Colonic mucosa (tissue), 4 donors: ENCODE data around the gene FYB1. TPM values are rescaled to one million over a fixed set of nuclear protein-coding genes. Genes with fewer than 3 reads are reported as not detected.
A peak's percentile ranks its signal among the peaks of the same experiment; 100 is the strongest.

ENCODE experiments used
- DNase-seq: peaks from one replicate; pipeline ENCODE4 v3.0.0-alpha.2; 2020
- H3K27ac ChIP-seq: fragments of 200-600 bp; one replicate; pipeline ENCODE4 v1.8.0; 2021
- H3K27me3 ChIP-seq: fragments of 200-600 bp; one replicate; pipeline ENCODE4 v1.8.0; 2021
- H3K36me3 ChIP-seq: fragments of 200-600 bp; one replicate; pipeline ENCODE4 v1.8.0; 2021
- H3K4me1 ChIP-seq: fragments of 200-600 bp; one replicate; pipeline ENCODE4 v1.8.0; 2021; ENCODE audit warnings: mild to moderate bottlenecking
- H3K4me3 ChIP-seq: fragments of 200-600 bp; one replicate; pipeline ENCODE4 v1.8.0; 2021
- H3K9ac ChIP-seq, 2 donors: one replicate each; pipeline ENCODE4 v1.7.0; 2013; ENCODE audit warnings: control low read depth in 2 of 2, low read depth in 2 of 2, low read length in 2 of 2
- H3K9me3 ChIP-seq: fragments of 200-600 bp; one replicate; pipeline ENCODE4 v1.8.0; 2021
- intact Hi-C: fragments of 100-400 bp; cut with DNase I; formaldehyde crosslinking; loops from one replicate; pipeline ENCODE4 v1.14.1; 2022
- total RNA-seq, 2 donors: library from RNA; stranded (reverse); fragmentation: NEBNext Ultra II Directional in 1 of 2; extraction: Animal tissue kit (Norgen Biotek cat#: 25700) in 1 of 2; gene quantifications; one replicate each; pipeline ENCODE4 v1.2.1, GENCODE V29; 2021
- TF ChIP-seq, protein P1 (sequence below): fragments of 200-600 bp; IDR thresholded peaks from one replicate; pipeline ENCODE4 v1.8.0; 2022; ENCODE audit warnings: antibody characterized with exemption, mild to moderate bottlenecking
- donor health status: healthy.
- donor health status: DM: no; HTN: no; CAD: no.
- donor health status: DM: no; HTN: no; CAD: no.

FYB1 gene
- total RNA-seq, 2 donors from 2014 or later, result 6.1 to 8.6 TPM

DNA sequence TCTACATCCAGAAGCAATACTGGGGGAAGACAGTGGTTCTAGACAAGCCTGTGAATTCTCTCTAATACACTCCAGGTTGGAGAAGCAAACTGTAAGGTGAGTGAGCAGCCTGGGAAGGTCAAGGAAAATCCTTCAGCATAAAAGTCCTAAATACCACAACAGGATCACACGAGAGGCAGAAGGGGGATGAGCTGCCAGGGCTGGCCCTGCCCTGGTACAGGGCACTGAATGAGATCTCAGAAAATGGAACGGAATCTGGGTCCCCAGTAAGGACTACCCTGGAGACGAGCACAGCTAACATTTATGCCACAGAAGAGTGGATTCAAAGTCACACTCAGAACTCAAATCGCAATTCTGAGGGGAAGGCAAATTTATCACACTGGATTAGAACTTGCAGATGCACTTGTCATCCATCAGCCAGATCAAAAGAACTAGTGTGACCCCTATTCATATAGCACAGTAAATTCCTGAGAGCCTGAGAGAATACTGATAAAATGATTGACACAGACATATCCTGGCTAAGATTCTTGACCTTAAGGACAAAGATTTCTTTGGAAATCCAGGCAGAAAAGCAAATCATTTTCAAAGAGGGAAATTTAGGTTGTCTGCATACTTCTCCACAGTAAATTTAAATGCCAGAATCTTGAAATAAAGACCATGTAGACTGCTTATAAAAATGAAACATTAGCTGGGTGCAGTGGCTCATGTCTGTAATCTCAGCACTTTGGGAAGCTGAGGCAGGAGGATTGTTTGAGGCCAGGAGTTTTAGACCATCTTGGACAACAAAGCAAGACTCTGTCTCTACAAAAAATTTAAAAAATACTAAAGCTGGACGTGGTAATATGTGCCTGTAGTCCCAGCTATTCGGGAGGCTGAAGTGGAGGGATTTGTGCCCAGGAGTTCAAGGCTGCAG is 25.6 kb downstream of the FYB1 start:
- no peaks in the 10 kb centered on the region for H3K9me3 ChIP-seq
- intact Hi-C loops, result no loop called here
- TF ChIP-seq, protein P1, sequence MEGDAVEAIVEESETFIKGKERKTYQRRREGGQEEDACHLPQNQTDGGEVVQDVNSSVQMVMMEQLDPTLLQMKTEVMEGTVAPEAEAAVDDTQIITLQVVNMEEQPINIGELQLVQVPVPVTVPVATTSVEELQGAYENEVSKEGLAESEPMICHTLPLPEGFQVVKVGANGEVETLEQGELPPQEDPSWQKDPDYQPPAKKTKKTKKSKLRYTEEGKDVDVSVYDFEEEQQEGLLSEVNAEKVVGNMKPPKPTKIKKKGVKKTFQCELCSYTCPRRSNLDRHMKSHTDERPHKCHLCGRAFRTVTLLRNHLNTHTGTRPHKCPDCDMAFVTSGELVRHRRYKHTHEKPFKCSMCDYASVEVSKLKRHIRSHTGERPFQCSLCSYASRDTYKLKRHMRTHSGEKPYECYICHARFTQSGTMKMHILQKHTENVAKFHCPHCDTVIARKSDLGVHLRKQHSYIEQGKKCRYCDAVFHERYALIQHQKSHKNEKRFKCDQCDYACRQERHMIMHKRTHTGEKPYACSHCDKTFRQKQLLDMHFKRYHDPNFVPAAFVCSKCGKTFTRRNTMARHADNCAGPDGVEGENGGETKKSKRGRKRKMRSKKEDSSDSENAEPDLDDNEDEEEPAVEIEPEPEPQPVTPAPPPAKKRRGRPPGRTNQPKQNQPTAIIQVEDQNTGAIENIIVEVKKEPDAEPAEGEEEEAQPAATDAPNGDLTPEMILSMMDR, result no peak
- no peaks in the 10 kb centered on the region for H3K27me3 ChIP-seq
- peak overlapping the region in 1 of 2 donors; percentile 4 for H3K9ac ChIP-seq
- no peaks in the 10 kb centered on the region for H3K36me3 ChIP-seq
- no peaks in the 10 kb centered on the region for H3K4me1 ChIP-seq
- H3K4me3 ChIP-seq, result no peak overlapping the region
- no peak overlapping the region for H3K27ac ChIP-seq
- no peak for DNase-seq

GRCh38 chr5:39192450-39193160 is 26.8 kb downstream of the FYB1 start:
- DNase-seq, result no peak
- Histone ChIP-seq H3K27me3 (no peaks in the 10 kb centered on the region), H3K4me1 (no peaks in the 10 kb centered on the region), H3K36me3 (no peaks in the 10 kb centered on the region), H3K9me3 (no peaks in the 10 kb centered on the region), H3K9ac (no peak overlapping the region), H3K27ac (peak overlapping the region; percentile 9), H3K4me3 (no peak overlapping the region)
- intact Hi-C loops, result no loop called here
- TF ChIP-seq, protein P1, result no peak

- DNase-seq, result no peak
- intact Hi-C loops, result no loop called here
- H3K27ac ChIP-seq, result peak overlapping the region; percentile 10
These were observed 28.1 kb downstream of the FYB1 start for GRCh38 chr5:39191216-39191615.

DNA sequence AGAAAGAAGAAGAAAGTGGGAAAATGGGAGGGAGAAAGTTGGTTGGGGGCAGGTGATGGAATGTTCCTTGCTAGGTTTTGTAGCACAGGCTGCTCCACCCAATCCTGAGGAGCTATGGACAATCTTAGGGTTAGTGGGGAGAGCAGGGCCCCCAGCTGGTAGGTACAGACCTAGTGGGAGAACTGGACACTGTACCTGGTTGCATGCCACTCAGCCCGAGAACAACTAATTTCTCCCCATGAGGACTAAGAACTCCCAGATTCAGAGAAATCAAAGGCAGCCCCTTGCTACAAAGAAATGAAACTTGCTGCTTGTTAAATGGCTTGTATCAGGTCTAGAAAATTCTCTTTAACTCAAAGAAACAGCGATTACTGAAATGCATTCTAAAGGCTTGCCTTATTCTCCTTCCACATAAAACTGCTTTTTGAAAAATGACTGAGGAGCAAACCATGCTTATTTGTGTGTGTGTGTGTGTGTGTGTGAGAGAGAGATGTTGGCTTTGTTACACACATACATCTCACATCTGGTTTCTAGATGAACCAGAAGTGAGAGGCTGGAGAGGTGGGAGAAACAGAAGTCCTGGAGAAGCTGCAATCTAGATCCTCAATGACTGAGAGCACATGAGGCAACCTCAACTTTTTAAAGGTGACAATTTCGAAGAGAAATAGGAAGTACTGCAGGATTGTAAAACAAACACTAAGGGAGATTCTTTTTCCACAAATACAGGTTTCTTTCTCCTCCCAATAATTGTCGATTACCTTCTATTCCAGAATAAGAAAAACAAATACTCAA is 28.9 kb downstream of the FYB1 start:
- intact Hi-C loops, result no loop called here
- Histone ChIP-seq H3K27me3 (no peaks in the 10 kb centered on the region), H3K4me1 (no peaks in the 10 kb centered on the region), H3K4me3 (no peak overlapping the region), H3K9me3 (no peaks in the 10 kb centered on the region), H3K36me3 (no peaks in the 10 kb centered on the region), H3K9ac (no peak overlapping the region), H3K27ac (peak overlapping the region; percentile 10)
- TF ChIP-seq, protein P1, result no peak
- DNase-seq, result no peak

More at GRCh38 chr5:39191216-39191615, 28.1 kb downstream of the FYB1 start:
- Histone ChIP-seq H3K4me1 (no peaks in the 10 kb centered on the region), H3K9ac (no peak overlapping the region), H3K9me3 (no peaks in the 10 kb centered on the region), H3K27me3 (no peaks in the 10 kb centered on the region), H3K36me3 (no peaks in the 10 kb centered on the region), H3K4me3 (no peak overlapping the region)
- TF ChIP-seq, protein P1, result no peak
